ENCODE measurements around the gene DLG2.
"Not testable (repeated sequence)": the region's sequence is repeated elsewhere in the genome, so short reads cannot be mapped to it uniquely, and the experiment has no call there.

The DLG2 gene

GRCh38 chr11:83459798-83460197 lies 2167.3 kb downstream of the DLG2 start:
- no peak overlapping the region for H3K27ac ChIP-seq
- TF ChIP-seq ZFX (IDR thresholded peaks at IDR 0.05; ENCODE audit: borderline replicate concordance): no peak
- TF ChIP-seq CTCF (IDR thresholded peaks at IDR 0.05): no peak

GRCh38 chr11:83456566-83456965 lies 2170.6 kb downstream of the DLG2 start:
- H3K27ac ChIP-seq: no peak overlapping the region
- TF ChIP-seq ZFX (IDR thresholded peaks at IDR 0.05; ENCODE audit: borderline replicate concordance): no peak
- TF ChIP-seq CTCF (IDR thresholded peaks at IDR 0.05): no peak

- H3K27ac ChIP-seq: no peak overlapping the region
- no peak for TF ChIP-seq ZFX (IDR thresholded peaks at IDR 0.05; ENCODE audit: borderline replicate concordance)
- TF ChIP-seq CTCF (IDR thresholded peaks at IDR 0.05): no peak
Measured at GRCh38 chr11:83456075-83456474, 2171.1 kb downstream of the DLG2 start.

GRCh38 chr11:83455356-83455755 lies 2171.8 kb downstream of the DLG2 start:
- TF ChIP-seq CTCF (IDR thresholded peaks at IDR 0.05) (no peak), ZFX (IDR thresholded peaks at IDR 0.05; ENCODE audit: borderline replicate concordance) (no peak)
- no peak overlapping the region for H3K27ac ChIP-seq

- TF ChIP-seq ZFX (IDR thresholded peaks at IDR 0.05; ENCODE audit: borderline replicate concordance) (no peak), CTCF (IDR thresholded peaks at IDR 0.05) (no peak)
- H3K27ac ChIP-seq: no peak overlapping the region
Measured at GRCh38 chr11:83454674-83455073, 2172.5 kb downstream of the DLG2 start.

GRCh38 chr11:83449338-83449913 lies 2177.7 kb downstream of the DLG2 start:
- TF ChIP-seq CTCF (IDR thresholded peaks at IDR 0.05): no peak
- TF ChIP-seq ZFX (IDR thresholded peaks at IDR 0.05; ENCODE audit: borderline replicate concordance): no peak
- H3K27ac ChIP-seq: no peak overlapping the region

- TF ChIP-seq CTCF (IDR thresholded peaks at IDR 0.05) (no peak), ZFX (IDR thresholded peaks at IDR 0.05; ENCODE audit: borderline replicate concordance) (no peak)
- no peak overlapping the region for H3K27ac ChIP-seq
Measured at GRCh38 chr11:83448686-83449085, 2178.5 kb downstream of the DLG2 start.

- not testable (repeated sequence) for H3K27ac ChIP-seq
Measured at GRCh38 chr11:83443880-83444279, 2183.3 kb downstream of the DLG2 start.

All from 22Rv1 (cell line).